Stimulated activated CD4-positive, alpha-beta T cell treated with anti-CD3 and anti-CD28 coated beads, Interleukin-12 subunit alpha, Interleukin-12 subunit beta, amount 100 ng/mL, for 48 hours (primary cell): ENCODE data around the gene PLCG2.

Source experiments
- DNase-seq, 3 donors: peaks; one replicate each; pipeline ENCODE4 v3.0.0-alpha.2; 2020; ENCODE audit warnings: low read depth in 2 of 3, low spot score in 1 of 3

Gene PLCG2

GRCh38 chr16:81814751-81815428 is 35.8 kb downstream of the PLCG2 start:
- no peak for DNase-seq

GRCh38 chr16:81815429-81815766 is 36.3 kb downstream of the PLCG2 start:
- DNase-seq = no peak

- DNase-seq = no peak
These were observed 37.3 kb downstream of the PLCG2 start for GRCh38 chr16:81816351-81816750.

GRCh38 chr16:81816793-81817210 is 37.7 kb downstream of the PLCG2 start:
- no peak for DNase-seq

- no peak for DNase-seq
These were observed 38.2 kb downstream of the PLCG2 start for GRCh38 chr16:81817296-81817695.

GRCh38 chr16:81817789-81818567 is 38.9 kb downstream of the PLCG2 start:
- DNase-seq = no peak

GRCh38 chr16:81818568-81818896 is 39.4 kb downstream of the PLCG2 start:
- DNase-seq = no peak

- DNase-seq = no peak
These were observed 39.8 kb downstream of the PLCG2 start for GRCh38 chr16:81818905-81819304.

- no peak for DNase-seq
These were observed 42.5 kb downstream of the PLCG2 start for GRCh38 chr16:81821436-81822128.

- no peak for DNase-seq
These were observed 44.0 kb downstream of the PLCG2 start for GRCh38 chr16:81823111-81823510.

- no peak for DNase-seq
These were observed 44.6 kb downstream of the PLCG2 start for GRCh38 chr16:81823734-81824133.

- no peak for DNase-seq
These were observed 47.4 kb downstream of the PLCG2 start for GRCh38 chr16:81826523-81826922.

- no peak for DNase-seq
These were observed 51.9 kb downstream of the PLCG2 start for GRCh38 chr16:81830845-81831540.

- DNase-seq = peak; percentile 15 to 24 (median 20)
These were observed 52.6 kb downstream of the PLCG2 start for GRCh38 chr16:81831722-81832126.

- no peak for DNase-seq
These were observed 53.9 kb downstream of the PLCG2 start for GRCh38 chr16:81832801-81833547.

GRCh38 chr16:81833751-81834150 is 54.7 kb downstream of the PLCG2 start:
- DNase-seq = no peak

- DNase-seq = no peak
These were observed 55.8 kb downstream of the PLCG2 start for GRCh38 chr16:81834868-81835267.

GRCh38 chr16:81836279-81837054 is 57.4 kb downstream of the PLCG2 start:
- no peak for DNase-seq

GRCh38 chr16:81837312-81837751 is 58.2 kb downstream of the PLCG2 start:
- no peak for DNase-seq

GRCh38 chr16:81838794-81839193 is 59.7 kb downstream of the PLCG2 start:
- no peak for DNase-seq
